CD4-positive, alpha-beta T cell (primary cell): Measurements from ENCODE around the gene PFKFB3. TPM values are rescaled to one million over a fixed set of nuclear protein-coding genes. Genes with fewer than 3 reads are reported as not detected.
"Not testable (repeated sequence)": the region's sequence is repeated elsewhere in the genome, so short reads cannot be mapped to it uniquely, and the experiment has no call there.

Source experiments
- ATAC-seq: fragments of 200-7000 bp; cut with Tn5 transposase; one replicate; pipeline ENCODE4 v1.10.0; 2022; ENCODE audit warnings: mild to moderate bottlenecking; ENCODE audit not compliant: poor library complexity
- CTCF ChIA-PET: fragments of 350-600 bp; sonication (Branson Sonifier 250); formaldehyde crosslinking; loops from one replicate; lab custom pipeline; 2021; ENCODE audit warnings: antibody characterized with exemption, inconsistent platforms; lab: Charles Lee
- POLR2A ChIA-PET: fragments of 350-600 bp; sonication (Branson Sonifier 250); formaldehyde crosslinking; loops from one replicate; lab custom pipeline; 2021; ENCODE audit warnings: antibody characterized with exemption, inconsistent platforms; lab: Charles Lee
- DNase-seq, 14 experiments: peaks; one replicate each; pipeline ENCODE4 v3.0.0-alpha.2; 2013 to 2020; ENCODE audit warnings: mixed read lengths in 2 of 14
- H3K27ac ChIP-seq, 2 donors: one replicate each; pipeline versions ENCODE4 v1.5.1 to v1.7.0; 2013; ENCODE audit warnings: low read length in 2 of 2, low read depth in 1 of 2, mild to moderate bottlenecking in 1 of 2
- H3K27me3 ChIP-seq, 2 experiments: 1 replicate in 1 of 2; 2 replicates in 1 of 2; pipeline versions ENCODE4 v1.6.1 to v1.7.0; 2013; ENCODE audit warnings: low read length in 2 of 2, control low read depth in 1 of 2, mild to moderate bottlenecking in 1 of 2, moderate library complexity in 1 of 2; ENCODE audit not compliant: insufficient read depth in 2 of 2, control insufficient read depth in 1 of 2
- H3K36me3 ChIP-seq: one replicate; pipeline ENCODE4 v1.6.1; 2013; ENCODE audit warnings: low read length, control low read depth; ENCODE audit not compliant: insufficient read depth
- H3K4me1 ChIP-seq: one replicate; pipeline ENCODE4 v1.6.1; 2013; ENCODE audit warnings: low read length, control low read depth; ENCODE audit not compliant: insufficient read depth
- H3K4me3 ChIP-seq: one replicate; pipeline ENCODE4 v1.5.1; 2013; ENCODE audit warnings: mild to moderate bottlenecking, low read length, moderate library complexity
- H3K9me3 ChIP-seq, 2 experiments: 1 replicate in 1 of 2; 2 replicates in 1 of 2; pipeline versions ENCODE4 v1.6.1 to v1.7.0; 2013; ENCODE audit warnings: low read length in 2 of 2, mild to moderate bottlenecking in 2 of 2, control low read depth in 1 of 2, moderate library complexity in 1 of 2; ENCODE audit not compliant: control insufficient read depth in 1 of 2, insufficient read depth in 1 of 2
- H3K27ac Mint-ChIP-seq: one replicate; pipeline ENCODE4 v1.8.0; 2020; ENCODE audit warnings: mixed read lengths
- H3K27me3 Mint-ChIP-seq: one replicate; pipeline ENCODE4 v1.8.0; 2021; ENCODE audit warnings: mixed read lengths
- H3K36me3 Mint-ChIP-seq: one replicate; pipeline ENCODE4 v1.8.0; 2021; ENCODE audit warnings: low read depth, mixed read lengths
- H3K4me1 Mint-ChIP-seq: one replicate; pipeline ENCODE4 v1.8.0; 2021; ENCODE audit warnings: low read depth, mixed read lengths
- H3K4me3 Mint-ChIP-seq: one replicate; pipeline ENCODE4 v1.8.0; 2020; ENCODE audit warnings: mild to moderate bottlenecking, mixed read lengths
- H3K9me3 Mint-ChIP-seq: one replicate; pipeline ENCODE4 v1.8.0; 2020; ENCODE audit warnings: mixed read lengths
- CTCF ChIP-seq: fragments of 200-600 bp; IDR thresholded peaks from one replicate; pipeline ENCODE4 v1.8.0; 2022; ENCODE audit warnings: antibody characterized with exemption, mild to moderate bottlenecking
- intact Hi-C, 2 experiments: fragments of 100-400 bp; cut with DNase I in 1 of 2; cut with micrococcal nuclease in 1 of 2; formaldehyde crosslinking; loops; one replicate each; pipeline versions ENCODE4 v1.15.1 to v1.9.0; 2023 to 2025; cut with DNase I, micrococcal nuclease
- total RNA-seq, 174 experiments: library from RNA in 2 of 174; stranded (reverse) in 2 of 174; gene quantifications; one replicate each; pipeline ENCODE4 v1.2.3 and lab custom pipeline; 2021 to 2026

The PFKFB3 gene
- total RNA-seq, 2 experiments from 2014 or later: 142 to 145 TPM

GRCh38 chr10:6283655-6284054, 80.9 kb downstream of the PFKFB3 start:
- Histone ChIP-seq H3K27me3 (no peaks in the 10 kb centered on the region), H3K9me3 (no peaks in the 10 kb centered on the region), H3K4me3 (no peak overlapping the region), H3K4me1 (peaks cover 8% of the 10 kb centered on the region), H3K36me3 (no peaks in the 10 kb centered on the region), H3K27ac (no peak overlapping the region)
- ChIA-PET POLR2A (no interaction called here), CTCF (interaction anchor here (3.8 kb wide), 1 partner anchor 119 kb away, joined by 11 read pairs; no protein-coding TSS in a partner anchor)
- Mint-ChIP-seq H3K36me3 (no peaks in the 10 kb centered on the region), H3K27me3 (no peaks in the 10 kb centered on the region), H3K9me3 (no peaks in the 10 kb centered on the region), H3K4me1 (peaks cover 8% of the 10 kb centered on the region), H3K4me3 (no peak overlapping the region), H3K27ac (no peak overlapping the region)
- TF ChIP-seq CTCF: no peak
- ATAC-seq (no peak), DNase-seq (no peak)
- intact Hi-C loops: no loop called here

GRCh38 chr10:6290621-6291020, 87.9 kb downstream of the PFKFB3 start:
- ChIA-PET CTCF (interaction anchor here (1.0 to 1.9 kb wide), 2 partner anchors 57 to 88 kb away, joined by 3 to 6 read pairs; partner anchors contain the start of gene PFKFB3), POLR2A (interaction anchor here (1.1 to 1.8 kb wide), 2 partner anchors 12 to 57 kb away, joined by 3 to 12 read pairs; no protein-coding TSS in a partner anchor)
- not testable (repeated sequence) for DNase-seq, H3K27ac ChIP-seq, H3K9me3 ChIP-seq, ATAC-seq, H3K27me3 Mint-ChIP-seq, H3K36me3 Mint-ChIP-seq, H3K4me3 ChIP-seq, H3K9me3 Mint-ChIP-seq, H3K36me3 ChIP-seq, H3K4me3 Mint-ChIP-seq, H3K27me3 ChIP-seq
- H3K4me1 Mint-ChIP-seq: peaks cover 33% of the 10 kb centered on the region
- H3K4me1 ChIP-seq: peaks cover 11% of the 10 kb centered on the region
- H3K27ac Mint-ChIP-seq: peak overlapping the region; percentile 86
- intact Hi-C loops: loop anchor here (1.0 to 10.0 kb wide), 4 partner anchors 15 to 112 kb away; no protein-coding TSS in a partner anchor

- ATAC-seq: no peak
- no peak overlapping the region for H3K4me3 ChIP-seq
- H3K4me3 Mint-ChIP-seq: no peak overlapping the region
- no peak overlapping the region for H3K27ac ChIP-seq
- intact Hi-C loops: loop anchor here (5.0 to 10.0 kb wide), 2 partner anchors 52 to 110 kb away; no protein-coding TSS in a partner anchor
- H3K36me3 ChIP-seq: no peaks in the 10 kb centered on the region
- peaks cover 4% of the 10 kb centered on the region for H3K36me3 Mint-ChIP-seq
- ChIA-PET POLR2A (interaction anchor here (1.6 kb wide), 1 partner anchor 8 kb away, joined by 7 read pairs; no protein-coding TSS in a partner anchor), CTCF (no interaction called here)
- TF ChIP-seq CTCF: no peak
- H3K27me3 Mint-ChIP-seq: no peaks in the 10 kb centered on the region
- H3K9me3 Mint-ChIP-seq: peaks cover 4% of the 10 kb centered on the region
- H3K27me3 ChIP-seq: no peaks in the 10 kb centered on the region
- H3K9me3 ChIP-seq: no peaks in the 10 kb centered on the region
- H3K4me1 ChIP-seq: peaks cover 13% of the 10 kb centered on the region
- H3K4me1 Mint-ChIP-seq: peaks cover 41% of the 10 kb centered on the region
- peak overlapping the region; percentile 86 for H3K27ac Mint-ChIP-seq
- no peak for DNase-seq
Measured at GRCh38 chr10:6292741-6293151, 90.0 kb downstream of the PFKFB3 start.

- H3K4me1 ChIP-seq: peaks cover 29% of the 10 kb centered on the region
- H3K4me3 ChIP-seq, H3K9me3 Mint-ChIP-seq, H3K36me3 ChIP-seq, ATAC-seq, H3K36me3 Mint-ChIP-seq, H3K9me3 ChIP-seq, H3K27me3 ChIP-seq, H3K4me3 Mint-ChIP-seq, H3K27me3 Mint-ChIP-seq, H3K27ac ChIP-seq, DNase-seq: not testable (repeated sequence)
- ChIA-PET CTCF (interaction anchor here (0.5 kb wide), 1 partner anchor 245 kb away, joined by 3 read pairs; no protein-coding TSS in a partner anchor), POLR2A (interaction anchor here (0.7 to 1.0 kb wide), 2 partner anchors 15 to 30 kb away, joined by 3 read pairs; no protein-coding TSS in a partner anchor)
- Mint-ChIP-seq H3K4me1 (peaks cover 63% of the 10 kb centered on the region), H3K27ac (peak overlapping the region; percentile 25)
- intact Hi-C loops: loop anchor here in 1 of 2 experiments (10.0 kb wide), 1 partner anchor 48 kb away; no protein-coding TSS in a partner anchor
Measured at GRCh38 chr10:6296425-6296824, 93.7 kb downstream of the PFKFB3 start.
